ENCODE measurements around the gene DOK3. TPM values are rescaled to one million over a fixed set of nuclear protein-coding genes. Genes with fewer than 3 reads are reported as not detected.
"Not testable (repeated sequence)": the region's sequence is repeated elsewhere in the genome, so short reads cannot be mapped to it uniquely, and the experiment has no call there.

Gene DOK3
- total and polyA plus RNA-seq, 10 donors = 69.9 to 231 (median 142) TPM

DNA sequence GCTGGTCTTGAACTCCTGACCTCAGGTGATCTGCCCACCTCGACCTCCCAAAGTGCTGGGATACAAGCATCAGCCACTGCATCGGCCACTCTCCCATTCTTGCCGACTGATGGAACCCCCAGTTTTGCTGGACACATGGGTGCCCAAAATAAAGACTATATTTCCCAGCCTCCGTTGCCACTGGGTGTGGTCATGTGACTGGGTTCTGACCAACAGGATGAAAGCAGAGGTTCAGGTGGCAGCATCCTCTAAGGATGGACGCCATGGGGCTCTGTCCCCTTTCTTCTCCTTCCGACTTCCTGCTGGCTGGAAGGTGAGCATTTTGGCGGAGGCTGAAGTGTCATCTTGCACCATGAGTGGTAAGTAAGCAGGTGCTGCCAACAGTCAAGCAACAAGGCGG is 22.5 kb downstream of the DOK3 start:
- H3K4me1 ChIP-seq = peaks cover 0 to 33% (median 20%) of the 10 kb centered on the region in 6 donors
- no peak for DNase-seq
- no peak overlapping the region for H3K27ac ChIP-seq
- intact Hi-C loops (cut with DNase I; ENCODE audit: low total_unique reads) = no loop called here
- TF ChIP-seq POLR2AphosphoS5 (IDR thresholded peaks at IDR 0.05) (no peak), POLR2A (IDR thresholded peaks at IDR 0.05) (no peak)
- TF ChIP-seq, protein P1, sequence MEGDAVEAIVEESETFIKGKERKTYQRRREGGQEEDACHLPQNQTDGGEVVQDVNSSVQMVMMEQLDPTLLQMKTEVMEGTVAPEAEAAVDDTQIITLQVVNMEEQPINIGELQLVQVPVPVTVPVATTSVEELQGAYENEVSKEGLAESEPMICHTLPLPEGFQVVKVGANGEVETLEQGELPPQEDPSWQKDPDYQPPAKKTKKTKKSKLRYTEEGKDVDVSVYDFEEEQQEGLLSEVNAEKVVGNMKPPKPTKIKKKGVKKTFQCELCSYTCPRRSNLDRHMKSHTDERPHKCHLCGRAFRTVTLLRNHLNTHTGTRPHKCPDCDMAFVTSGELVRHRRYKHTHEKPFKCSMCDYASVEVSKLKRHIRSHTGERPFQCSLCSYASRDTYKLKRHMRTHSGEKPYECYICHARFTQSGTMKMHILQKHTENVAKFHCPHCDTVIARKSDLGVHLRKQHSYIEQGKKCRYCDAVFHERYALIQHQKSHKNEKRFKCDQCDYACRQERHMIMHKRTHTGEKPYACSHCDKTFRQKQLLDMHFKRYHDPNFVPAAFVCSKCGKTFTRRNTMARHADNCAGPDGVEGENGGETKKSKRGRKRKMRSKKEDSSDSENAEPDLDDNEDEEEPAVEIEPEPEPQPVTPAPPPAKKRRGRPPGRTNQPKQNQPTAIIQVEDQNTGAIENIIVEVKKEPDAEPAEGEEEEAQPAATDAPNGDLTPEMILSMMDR (IDR thresholded peaks at IDR 0.05 in 8 of 11, conservative IDR thresholded peaks at IDR 0.05 in 3 of 11) = no peak
- no peak overlapping the region for H3K4me3 ChIP-seq
- 92 to 95% (median 94%) methylated on average over 8 of the region's 8 CpGs for WGBS, 5 donors
- H3K27me3 ChIP-seq (replicated peaks in 1 of 7) = no peaks in the 10 kb centered on the region
- H3K9me3 ChIP-seq = no peaks in the 10 kb centered on the region
- peaks cover 0 to 100% (median 65%) of the 10 kb centered on the region in 6 donors for H3K36me3 ChIP-seq

DNA sequence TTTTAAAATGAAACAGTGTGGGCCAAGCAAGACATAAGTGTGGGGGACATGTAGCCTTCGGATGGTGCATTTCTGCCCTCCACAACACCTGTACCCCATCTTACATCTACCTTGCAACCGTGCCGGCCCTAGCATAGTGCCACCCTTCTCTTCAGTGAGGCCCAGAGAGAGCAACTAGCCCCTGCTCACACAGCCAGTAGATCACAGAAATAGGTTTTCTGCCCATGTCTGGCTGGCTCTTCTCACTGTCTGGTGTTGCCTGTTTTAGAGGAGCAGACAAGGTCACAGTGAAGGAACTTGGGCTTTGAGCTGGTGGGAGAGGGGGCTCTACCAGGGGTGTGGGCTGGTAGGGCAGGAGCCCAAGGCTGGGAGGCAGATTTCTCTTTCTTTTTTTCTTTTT is 23.4 kb downstream of the DOK3 start:
- peaks cover 0 to 24% (median 14%) of the 10 kb centered on the region in 6 donors for H3K4me1 ChIP-seq
- no peak overlapping the region for H3K27ac ChIP-seq
- H3K9me3 ChIP-seq = no peaks in the 10 kb centered on the region
- peaks cover 0 to 100% (median 56%) of the 10 kb centered on the region in 6 donors for H3K36me3 ChIP-seq
- H3K27me3 ChIP-seq (replicated peaks in 1 of 7) = no peaks in the 10 kb centered on the region
- no peak for DNase-seq
- no peak overlapping the region for H3K4me3 ChIP-seq
- intact Hi-C loops (cut with DNase I; ENCODE audit: low total_unique reads) = no loop called here
- TF ChIP-seq POLR2AphosphoS5 (IDR thresholded peaks at IDR 0.05) = no peak
- no peak for TF ChIP-seq POLR2A (IDR thresholded peaks at IDR 0.05)
- TF ChIP-seq, protein P1 (IDR thresholded peaks at IDR 0.05 in 8 of 11, conservative IDR thresholded peaks at IDR 0.05 in 3 of 11) = no peak
- WGBS, 5 donors = 92 to 98% (median 96%) methylated on average over 3 of the region's 3 CpGs

DNA sequence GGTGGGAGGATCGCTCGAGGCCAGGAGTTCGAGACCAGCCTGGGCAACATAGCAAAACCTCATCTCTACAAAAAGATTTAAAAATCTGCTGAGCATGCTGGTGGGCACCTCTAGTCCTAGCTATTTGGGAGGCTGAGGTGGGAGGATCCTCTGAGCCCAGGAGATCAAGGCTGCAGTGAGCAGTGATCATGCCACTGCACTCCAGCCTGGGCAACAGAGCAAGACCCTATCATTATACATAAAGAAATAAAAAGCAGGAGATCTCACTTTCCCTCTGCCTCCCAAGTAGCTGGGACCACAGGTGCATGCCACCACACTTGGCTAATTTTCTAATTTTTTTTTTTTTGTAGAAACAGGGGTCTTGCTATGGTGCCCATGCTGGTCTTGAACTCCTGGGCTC is 23.9 kb downstream of the DOK3 start:
- H3K27me3 ChIP-seq (replicated peaks in 1 of 7); DNase-seq; H3K9me3 ChIP-seq; H3K4me3 ChIP-seq; H3K27ac ChIP-seq; intact Hi-C loops (cut with DNase I; ENCODE audit: low total_unique reads): not testable (repeated sequence)
- peaks cover 0 to 98% (median 54%) of the 10 kb centered on the region in 6 donors for H3K36me3 ChIP-seq
- WGBS, 5 donors = 88 to 100% (median 97%) methylated on average over 3 of the region's 3 CpGs
- peaks cover 0 to 21% (median 9%) of the 10 kb centered on the region in 6 donors for H3K4me1 ChIP-seq

DNA sequence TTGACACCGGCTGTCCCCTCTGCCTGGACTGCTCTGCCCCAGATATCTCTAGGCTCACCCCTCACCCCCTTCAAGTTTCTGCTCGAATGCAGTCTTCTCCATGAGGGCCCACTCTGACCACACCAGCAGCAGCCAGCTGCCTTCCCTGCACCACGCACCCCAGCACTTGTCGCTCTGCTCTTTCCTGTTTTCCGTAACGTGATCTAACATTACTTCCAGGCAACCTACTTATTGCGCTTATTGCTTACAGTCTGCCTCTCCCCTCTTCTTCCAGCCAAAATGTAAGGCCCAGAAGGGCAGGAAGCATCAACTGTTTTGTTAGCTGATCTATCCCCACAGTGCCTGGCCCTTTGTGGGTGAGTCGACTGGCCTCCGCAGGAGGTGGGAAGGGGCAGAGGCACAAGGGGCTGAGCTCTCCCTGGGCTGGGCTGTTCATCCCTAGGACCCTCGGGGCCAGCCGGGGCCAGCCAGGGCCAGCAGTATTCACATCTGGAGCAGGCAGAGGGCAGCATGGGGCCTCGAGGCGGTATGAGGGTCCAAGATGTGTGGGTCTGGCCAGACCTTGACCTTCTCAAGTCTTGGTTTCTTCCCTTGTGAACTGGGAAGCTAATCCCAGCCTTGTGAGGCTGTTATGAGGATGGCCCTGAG is 24.6 kb downstream of the DOK3 start:
- no peak overlapping the region for H3K27ac ChIP-seq
- peaks cover 1 to 19% (median 11%) of the 10 kb centered on the region in 6 donors for H3K4me1 ChIP-seq
- DNase-seq = peak; percentile 47
- TF ChIP-seq, protein P1 (IDR thresholded peaks at IDR 0.05 in 8 of 11, conservative IDR thresholded peaks at IDR 0.05 in 3 of 11) = no peak
- no peak for TF ChIP-seq POLR2AphosphoS5 (IDR thresholded peaks at IDR 0.05)
- no peak for TF ChIP-seq POLR2A (IDR thresholded peaks at IDR 0.05)
- WGBS, 5 donors = 71 to 83% (median 77%) methylated on average over 11 to 13 of the region's 13 CpGs
- no peaks in the 10 kb centered on the region for H3K27me3 ChIP-seq (replicated peaks in 1 of 7)
- H3K9me3 ChIP-seq = no peaks in the 10 kb centered on the region
- H3K4me3 ChIP-seq = no peak overlapping the region
- peaks cover 0 to 90% (median 48%) of the 10 kb centered on the region in 6 donors for H3K36me3 ChIP-seq
- intact Hi-C loops (cut with DNase I; ENCODE audit: low total_unique reads) = no loop called here
